ENCODE data around the gene URI1.

DNA sequence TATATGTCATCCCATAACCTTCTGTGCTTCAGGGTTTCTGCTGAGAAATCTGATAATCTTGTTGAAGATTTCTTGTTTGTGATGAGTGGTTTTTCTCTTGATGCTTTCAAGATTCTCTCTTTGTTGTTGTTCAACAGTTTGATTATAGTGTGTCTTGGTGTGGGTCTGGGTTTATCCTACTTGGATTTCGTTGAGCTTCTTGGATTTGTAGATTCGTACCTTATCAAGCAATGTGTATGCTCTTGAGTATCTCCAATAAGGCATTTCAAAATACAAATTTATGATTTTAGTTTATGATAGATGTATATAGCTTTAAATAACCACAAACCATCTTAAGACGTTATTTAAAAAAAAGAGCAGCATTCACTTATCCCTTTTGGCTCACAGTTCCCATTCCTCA is 57.5 kb downstream of the URI1 start:
- TF ChIP-seq, protein P1, sequence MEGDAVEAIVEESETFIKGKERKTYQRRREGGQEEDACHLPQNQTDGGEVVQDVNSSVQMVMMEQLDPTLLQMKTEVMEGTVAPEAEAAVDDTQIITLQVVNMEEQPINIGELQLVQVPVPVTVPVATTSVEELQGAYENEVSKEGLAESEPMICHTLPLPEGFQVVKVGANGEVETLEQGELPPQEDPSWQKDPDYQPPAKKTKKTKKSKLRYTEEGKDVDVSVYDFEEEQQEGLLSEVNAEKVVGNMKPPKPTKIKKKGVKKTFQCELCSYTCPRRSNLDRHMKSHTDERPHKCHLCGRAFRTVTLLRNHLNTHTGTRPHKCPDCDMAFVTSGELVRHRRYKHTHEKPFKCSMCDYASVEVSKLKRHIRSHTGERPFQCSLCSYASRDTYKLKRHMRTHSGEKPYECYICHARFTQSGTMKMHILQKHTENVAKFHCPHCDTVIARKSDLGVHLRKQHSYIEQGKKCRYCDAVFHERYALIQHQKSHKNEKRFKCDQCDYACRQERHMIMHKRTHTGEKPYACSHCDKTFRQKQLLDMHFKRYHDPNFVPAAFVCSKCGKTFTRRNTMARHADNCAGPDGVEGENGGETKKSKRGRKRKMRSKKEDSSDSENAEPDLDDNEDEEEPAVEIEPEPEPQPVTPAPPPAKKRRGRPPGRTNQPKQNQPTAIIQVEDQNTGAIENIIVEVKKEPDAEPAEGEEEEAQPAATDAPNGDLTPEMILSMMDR (IDR thresholded peaks at IDR 0.05), result no peak
- TF ChIP-seq POLR2A (IDR thresholded peaks at IDR 0.05), result no peak
